ENCODE measurements around the gene ENTPD2.

Gene ENTPD2

DNA sequence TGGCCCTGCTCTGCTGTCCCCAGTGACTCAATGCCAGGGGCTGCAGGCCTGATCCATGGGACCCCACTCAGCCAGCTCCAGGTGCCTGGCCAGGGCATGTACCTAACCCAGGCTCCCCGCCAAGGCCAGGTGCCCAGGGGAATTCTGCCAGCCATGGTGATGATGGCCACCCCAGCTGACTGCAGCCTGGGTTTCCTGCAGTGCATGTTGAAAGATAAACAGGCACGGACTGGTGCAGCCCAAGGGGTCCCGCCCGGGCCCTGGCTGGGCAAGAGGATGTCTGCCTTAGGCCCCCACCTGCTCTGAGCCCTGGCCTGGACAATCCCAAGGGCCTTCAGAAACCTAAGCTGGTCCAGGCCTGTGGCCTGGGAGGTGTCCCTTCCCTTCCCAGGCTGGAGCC is 27.0 kb downstream of the ENTPD2 start:
- H3K56ac ChIP-seq (ENCODE audit: low read length), result no peak overlapping the region

DNA sequence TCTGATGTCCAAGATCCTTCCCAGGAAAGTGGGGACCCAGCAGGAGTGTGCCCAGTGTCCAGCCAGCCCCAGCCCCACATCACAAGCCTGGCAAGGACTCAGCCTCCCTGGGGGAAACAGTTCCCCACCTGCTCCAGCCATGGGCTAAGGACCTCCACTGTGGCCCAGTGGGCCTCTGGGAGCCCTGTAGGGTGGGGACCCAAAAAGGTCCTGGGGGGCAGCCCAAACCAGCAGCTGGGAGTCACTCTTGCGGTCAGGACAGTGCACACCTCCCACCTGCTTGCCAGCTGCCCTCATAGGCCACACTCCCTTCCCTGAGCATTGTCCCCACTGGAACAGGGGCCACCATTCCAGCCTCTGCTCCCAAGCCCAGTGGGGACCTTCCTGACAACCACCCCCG is 27.5 kb downstream of the ENTPD2 start:
- no CpG with 5 or more reads among the region's 2 CpGs for WGBS (ENCODE audit: extremely low coverage, insufficient coverage, low lambda C conversion rate)
- Histone ChIP-seq H3K27me3 (ENCODE audit: insufficient read depth, low read length, poor library complexity) (no peaks in the 10 kb centered on the region), H2BK120ac (ENCODE audit: low read depth, low read length) (no peak overlapping the region), H2BK15ac (replicated peaks; ENCODE audit: low read depth) (no peak overlapping the region), H3K4me1 (ENCODE audit: control insufficient read depth, low read depth, low read length) (no peaks in the 10 kb centered on the region), H3K36me3 (ENCODE audit: control insufficient read depth, insufficient read depth, low read length) (no peaks in the 10 kb centered on the region), H3K23ac (ENCODE audit: low read length) (no peak overlapping the region), H4K8ac (ENCODE audit: low read depth, low read length) (no peak overlapping the region), H3K79me2 (ENCODE audit: control insufficient read depth, insufficient read depth, low read length) (no peaks in the 10 kb centered on the region), H3K4ac (ENCODE audit: low read depth, low read length) (no peak overlapping the region), H3K27ac (ENCODE audit: low read depth, low read length) (no peak overlapping the region), H3K4me2 (ENCODE audit: low read length) (no peak overlapping the region), H3K9ac (ENCODE audit: low read length) (no peak overlapping the region), H2BK5ac (ENCODE audit: low read length) (no peak overlapping the region), H2AK5ac (ENCODE audit: low read length) (no peak overlapping the region), H3K56ac (ENCODE audit: low read length) (no peak overlapping the region), H3K79me1 (ENCODE audit: low read length) (no peaks in the 10 kb centered on the region), H3K18ac (ENCODE audit: low read length) (no peak overlapping the region), H3K4me3 (ENCODE audit: low read length) (no peak overlapping the region), H4K5ac (ENCODE audit: low read length) (no peak overlapping the region)
- DNase-seq, result no peak

More for the DNA sequence above, 27.0 kb downstream of the ENTPD2 start:
- Histone ChIP-seq H2BK120ac (ENCODE audit: low read depth, low read length) (no peak overlapping the region), H3K79me2 (ENCODE audit: control insufficient read depth, insufficient read depth, low read length) (no peaks in the 10 kb centered on the region), H3K18ac (ENCODE audit: low read length) (no peak overlapping the region), H4K5ac (ENCODE audit: low read length) (no peak overlapping the region), H3K23ac (ENCODE audit: low read length) (no peak overlapping the region), H3K27ac (ENCODE audit: low read depth, low read length) (no peak overlapping the region), H2BK15ac (replicated peaks; ENCODE audit: low read depth) (no peak overlapping the region), H2BK5ac (ENCODE audit: low read length) (no peak overlapping the region), H3K4me1 (ENCODE audit: control insufficient read depth, low read depth, low read length) (no peaks in the 10 kb centered on the region), H3K4me2 (ENCODE audit: low read length) (no peak overlapping the region), H4K8ac (ENCODE audit: low read depth, low read length) (no peak overlapping the region), H3K27me3 (ENCODE audit: insufficient read depth, low read length, poor library complexity) (no peaks in the 10 kb centered on the region), H3K36me3 (ENCODE audit: control insufficient read depth, insufficient read depth, low read length) (no peaks in the 10 kb centered on the region), H3K79me1 (ENCODE audit: low read length) (no peaks in the 10 kb centered on the region), H3K9ac (ENCODE audit: low read length) (no peak overlapping the region), H3K4ac (ENCODE audit: low read depth, low read length) (no peak overlapping the region), H3K4me3 (ENCODE audit: low read length) (no peak overlapping the region), H2AK5ac (ENCODE audit: low read length) (no peak overlapping the region)
- whole genome bisulfite sequencing (ENCODE audit: extremely low coverage, insufficient coverage, low lambda C conversion rate), result no CpG with 5 or more reads among the region's 4 CpGs
- DNase-seq, result no peak

GRCh38 chr9:137025517-137025966 is 28.3 kb downstream of the ENTPD2 start:
- no peaks in the 10 kb centered on the region for H3K79me1 ChIP-seq (ENCODE audit: low read length)
- H3K9ac ChIP-seq (ENCODE audit: low read length), result no peak overlapping the region
- H2AK5ac ChIP-seq (ENCODE audit: low read length), result no peak overlapping the region
- no peak overlapping the region for H3K4ac ChIP-seq (ENCODE audit: low read depth, low read length)
- no peak overlapping the region for H3K27ac ChIP-seq (ENCODE audit: low read depth, low read length)
- H2BK120ac ChIP-seq (ENCODE audit: low read depth, low read length), result no peak overlapping the region
- DNase-seq, result no peak
- H2BK5ac ChIP-seq (ENCODE audit: low read length), result no peak overlapping the region
- no peaks in the 10 kb centered on the region for H3K79me2 ChIP-seq (ENCODE audit: control insufficient read depth, insufficient read depth, low read length)
- H2BK15ac ChIP-seq (replicated peaks; ENCODE audit: low read depth), result no peak overlapping the region
- no peak overlapping the region for H3K23ac ChIP-seq (ENCODE audit: low read length)
- no CpG with 5 or more reads among the region's 21 CpGs for WGBS (ENCODE audit: extremely low coverage, insufficient coverage, low lambda C conversion rate)
- no peaks in the 10 kb centered on the region for H3K36me3 ChIP-seq (ENCODE audit: control insufficient read depth, insufficient read depth, low read length)
- no peaks in the 10 kb centered on the region for H3K27me3 ChIP-seq (ENCODE audit: insufficient read depth, low read length, poor library complexity)
- no peak overlapping the region for H4K8ac ChIP-seq (ENCODE audit: low read depth, low read length)
- H3K4me3 ChIP-seq (ENCODE audit: low read length), result no peak overlapping the region
- no peak overlapping the region for H3K4me2 ChIP-seq (ENCODE audit: low read length)
- no peak overlapping the region for H3K18ac ChIP-seq (ENCODE audit: low read length)
- H3K4me1 ChIP-seq (ENCODE audit: control insufficient read depth, low read depth, low read length), result no peaks in the 10 kb centered on the region
- H4K5ac ChIP-seq (ENCODE audit: low read length), result no peak overlapping the region
- H3K56ac ChIP-seq (ENCODE audit: low read length), result no peak overlapping the region

DNA sequence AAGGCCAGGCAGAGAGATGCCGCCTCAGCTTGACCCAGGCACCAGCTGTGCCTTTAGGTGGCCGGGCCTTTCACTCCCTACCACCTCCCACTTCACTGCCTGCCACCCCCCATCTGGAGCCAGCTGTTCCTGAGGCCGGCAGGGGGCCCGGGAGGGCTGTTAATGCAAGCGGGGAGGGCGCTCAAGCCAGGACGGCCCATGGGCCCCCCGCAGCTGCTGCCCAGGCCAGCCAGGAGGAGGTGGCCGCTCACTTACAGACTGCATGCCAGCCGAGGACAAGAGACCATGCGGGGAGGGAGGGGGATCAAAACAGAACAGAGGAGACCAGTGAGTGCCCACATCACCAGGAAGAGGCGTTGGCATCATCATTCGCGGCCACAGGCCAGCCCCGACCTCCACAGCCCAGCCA is 30.3 kb downstream of the ENTPD2 start:
- WGBS (ENCODE audit: extremely low coverage, insufficient coverage, low lambda C conversion rate), result no CpG with 5 or more reads among the region's 15 CpGs
- no peak overlapping the region for H2BK120ac ChIP-seq (ENCODE audit: low read depth, low read length)
- no peak overlapping the region for H2BK5ac ChIP-seq (ENCODE audit: low read length)
- H3K4ac ChIP-seq (ENCODE audit: low read depth, low read length), result no peak overlapping the region
- H3K27ac ChIP-seq (ENCODE audit: low read depth, low read length), result no peak overlapping the region
- no peak overlapping the region for H4K5ac ChIP-seq (ENCODE audit: low read length)
- no peaks in the 10 kb centered on the region for H3K4me1 ChIP-seq (ENCODE audit: control insufficient read depth, low read depth, low read length)
- no peak for DNase-seq
- no peak overlapping the region for H3K18ac ChIP-seq (ENCODE audit: low read length)
- H3K4me3 ChIP-seq (ENCODE audit: low read length), result no peak overlapping the region
- no peak overlapping the region for H3K56ac ChIP-seq (ENCODE audit: low read length)
- H3K27me3 ChIP-seq (ENCODE audit: insufficient read depth, low read length, poor library complexity), result no peaks in the 10 kb centered on the region
- no peaks in the 10 kb centered on the region for H3K79me2 ChIP-seq (ENCODE audit: control insufficient read depth, insufficient read depth, low read length)
- no peak overlapping the region for H3K9ac ChIP-seq (ENCODE audit: low read length)
- no peak overlapping the region for H4K8ac ChIP-seq (ENCODE audit: low read depth, low read length)
- H3K79me1 ChIP-seq (ENCODE audit: low read length), result no peaks in the 10 kb centered on the region
- no peak overlapping the region for H2AK5ac ChIP-seq (ENCODE audit: low read length)
- no peak overlapping the region for H2BK15ac ChIP-seq (replicated peaks; ENCODE audit: low read depth)
- H3K36me3 ChIP-seq (ENCODE audit: control insufficient read depth, insufficient read depth, low read length), result no peaks in the 10 kb centered on the region
- H3K23ac ChIP-seq (ENCODE audit: low read length), result no peak overlapping the region
- no peak overlapping the region for H3K4me2 ChIP-seq (ENCODE audit: low read length)

GRCh38 chr9:137023157-137023556 is 30.7 kb downstream of the ENTPD2 start:
- Histone ChIP-seq H2BK15ac (replicated peaks; ENCODE audit: low read depth) (no peak overlapping the region), H2AK5ac (ENCODE audit: low read length) (no peak overlapping the region), H3K4me2 (ENCODE audit: low read length) (no peak overlapping the region), H4K5ac (ENCODE audit: low read length) (no peak overlapping the region), H3K56ac (ENCODE audit: low read length) (no peak overlapping the region), H3K79me2 (ENCODE audit: control insufficient read depth, insufficient read depth, low read length) (no peaks in the 10 kb centered on the region), H3K4ac (ENCODE audit: low read depth, low read length) (no peak overlapping the region), H3K4me1 (ENCODE audit: control insufficient read depth, low read depth, low read length) (no peaks in the 10 kb centered on the region), H3K23ac (ENCODE audit: low read length) (no peak overlapping the region), H3K36me3 (ENCODE audit: control insufficient read depth, insufficient read depth, low read length) (no peaks in the 10 kb centered on the region), H3K9ac (ENCODE audit: low read length) (no peak overlapping the region), H3K18ac (ENCODE audit: low read length) (no peak overlapping the region), H3K79me1 (ENCODE audit: low read length) (no peaks in the 10 kb centered on the region), H2BK120ac (ENCODE audit: low read depth, low read length) (no peak overlapping the region), H3K27ac (ENCODE audit: low read depth, low read length) (no peak overlapping the region), H4K8ac (ENCODE audit: low read depth, low read length) (no peak overlapping the region), H3K27me3 (ENCODE audit: insufficient read depth, low read length, poor library complexity) (no peaks in the 10 kb centered on the region), H3K4me3 (ENCODE audit: low read length) (no peak overlapping the region), H2BK5ac (ENCODE audit: low read length) (no peak overlapping the region)
- no peak for DNase-seq
- no CpG with 5 or more reads among the region's 7 CpGs for WGBS (ENCODE audit: extremely low coverage, insufficient coverage, low lambda C conversion rate)

DNA sequence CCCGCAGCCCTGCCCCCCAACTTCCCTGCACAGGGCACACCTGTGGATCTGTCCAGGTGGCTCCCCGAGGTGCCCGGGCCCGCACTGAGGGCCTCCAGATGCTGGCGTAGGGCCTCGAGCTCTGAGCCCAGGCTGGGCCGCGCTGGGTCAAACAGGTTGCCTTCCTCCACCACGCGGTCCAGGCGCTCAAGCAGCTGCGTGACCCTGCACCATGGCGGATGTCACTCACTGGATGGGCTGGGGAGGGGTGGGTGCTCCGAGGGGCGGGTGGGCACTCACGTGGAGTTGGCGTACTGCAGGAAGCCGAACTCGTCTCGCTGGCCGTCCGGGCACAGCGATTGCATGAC is 31.2 kb downstream of the ENTPD2 start:
- no peak overlapping the region for H2BK15ac ChIP-seq (replicated peaks; ENCODE audit: low read depth)

More for the DNA sequence above, 31.2 kb downstream of the ENTPD2 start:
- no peaks in the 10 kb centered on the region for H3K36me3 ChIP-seq (ENCODE audit: control insufficient read depth, insufficient read depth, low read length)
- no peak overlapping the region for H3K4ac ChIP-seq (ENCODE audit: low read depth, low read length)
- H4K5ac ChIP-seq (ENCODE audit: low read length), result no peak overlapping the region
- no peak overlapping the region for H2BK5ac ChIP-seq (ENCODE audit: low read length)
- H3K27ac ChIP-seq (ENCODE audit: low read depth, low read length), result no peak overlapping the region
- H3K9ac ChIP-seq (ENCODE audit: low read length), result no peak overlapping the region
- H3K79me2 ChIP-seq (ENCODE audit: control insufficient read depth, insufficient read depth, low read length), result no peaks in the 10 kb centered on the region
- no peak overlapping the region for H2AK5ac ChIP-seq (ENCODE audit: low read length)
- WGBS (ENCODE audit: extremely low coverage, insufficient coverage, low lambda C conversion rate), result no CpG with 5 or more reads among the region's 23 CpGs
- no peak overlapping the region for H2BK120ac ChIP-seq (ENCODE audit: low read depth, low read length)
- no peak overlapping the region for H3K4me2 ChIP-seq (ENCODE audit: low read length)
- H3K23ac ChIP-seq (ENCODE audit: low read length), result no peak overlapping the region
- no peak for DNase-seq
- H3K27me3 ChIP-seq (ENCODE audit: insufficient read depth, low read length, poor library complexity), result no peaks in the 10 kb centered on the region
- H3K4me1 ChIP-seq (ENCODE audit: control insufficient read depth, low read depth, low read length), result no peaks in the 10 kb centered on the region
- H3K4me3 ChIP-seq (ENCODE audit: low read length), result no peak overlapping the region
- no peak overlapping the region for H3K56ac ChIP-seq (ENCODE audit: low read length)
- H4K8ac ChIP-seq (ENCODE audit: low read depth, low read length), result no peak overlapping the region
- no peaks in the 10 kb centered on the region for H3K79me1 ChIP-seq (ENCODE audit: low read length)
- H3K18ac ChIP-seq (ENCODE audit: low read length), result no peak overlapping the region
